ENCODE results near the gene CD209. TPM values are rescaled to one million over a fixed set of nuclear protein-coding genes. Genes with fewer than 3 reads are reported as not detected.

CD209 gene
- total RNA-seq, 1 donor from 2014 or later: 0.04 TPM

DNA sequence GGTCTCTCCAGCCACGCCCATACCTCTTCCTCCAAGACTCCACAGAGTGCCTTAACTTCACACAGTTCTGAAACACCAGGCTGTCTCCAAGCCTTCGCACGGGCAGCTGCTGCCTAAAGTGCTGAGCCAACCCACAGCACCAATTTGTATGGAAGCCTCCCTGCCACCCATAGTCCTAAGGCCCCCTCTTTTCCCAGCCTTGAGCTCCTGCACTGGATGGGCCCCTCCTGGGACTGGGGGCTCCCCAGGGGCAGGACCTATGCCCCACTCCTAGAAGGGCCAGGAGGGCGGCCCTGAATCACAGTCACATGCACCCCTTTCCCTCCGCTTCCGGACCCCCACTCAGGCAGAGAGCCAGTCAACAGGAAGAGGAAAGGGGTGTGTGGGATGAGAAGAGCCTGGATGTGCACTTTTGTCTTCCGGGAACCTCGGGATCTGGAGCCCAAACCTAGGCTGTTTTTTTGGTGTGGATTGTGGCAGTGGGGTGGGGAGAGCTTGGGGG lies 40.3 kb downstream of the CD209 start:
- TF ChIP-seq, protein P1, sequence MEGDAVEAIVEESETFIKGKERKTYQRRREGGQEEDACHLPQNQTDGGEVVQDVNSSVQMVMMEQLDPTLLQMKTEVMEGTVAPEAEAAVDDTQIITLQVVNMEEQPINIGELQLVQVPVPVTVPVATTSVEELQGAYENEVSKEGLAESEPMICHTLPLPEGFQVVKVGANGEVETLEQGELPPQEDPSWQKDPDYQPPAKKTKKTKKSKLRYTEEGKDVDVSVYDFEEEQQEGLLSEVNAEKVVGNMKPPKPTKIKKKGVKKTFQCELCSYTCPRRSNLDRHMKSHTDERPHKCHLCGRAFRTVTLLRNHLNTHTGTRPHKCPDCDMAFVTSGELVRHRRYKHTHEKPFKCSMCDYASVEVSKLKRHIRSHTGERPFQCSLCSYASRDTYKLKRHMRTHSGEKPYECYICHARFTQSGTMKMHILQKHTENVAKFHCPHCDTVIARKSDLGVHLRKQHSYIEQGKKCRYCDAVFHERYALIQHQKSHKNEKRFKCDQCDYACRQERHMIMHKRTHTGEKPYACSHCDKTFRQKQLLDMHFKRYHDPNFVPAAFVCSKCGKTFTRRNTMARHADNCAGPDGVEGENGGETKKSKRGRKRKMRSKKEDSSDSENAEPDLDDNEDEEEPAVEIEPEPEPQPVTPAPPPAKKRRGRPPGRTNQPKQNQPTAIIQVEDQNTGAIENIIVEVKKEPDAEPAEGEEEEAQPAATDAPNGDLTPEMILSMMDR (IDR thresholded peaks at IDR 0.05; ENCODE audit: insufficient read depth, low read length, poor library complexity, severe bottlenecking): no peak
- no peaks in the 10 kb centered on the region for H3K36me3 ChIP-seq (ENCODE audit: control insufficient read depth, insufficient read depth, low read length)
- H3K27me3 ChIP-seq (ENCODE audit: control insufficient read depth, insufficient read depth, low read length): no peaks in the 10 kb centered on the region
- no peak for DNase-seq (ENCODE audit: low read depth)
- no peak overlapping the region for H3K4me3 ChIP-seq (ENCODE audit: low read depth, low read length)

DNA sequence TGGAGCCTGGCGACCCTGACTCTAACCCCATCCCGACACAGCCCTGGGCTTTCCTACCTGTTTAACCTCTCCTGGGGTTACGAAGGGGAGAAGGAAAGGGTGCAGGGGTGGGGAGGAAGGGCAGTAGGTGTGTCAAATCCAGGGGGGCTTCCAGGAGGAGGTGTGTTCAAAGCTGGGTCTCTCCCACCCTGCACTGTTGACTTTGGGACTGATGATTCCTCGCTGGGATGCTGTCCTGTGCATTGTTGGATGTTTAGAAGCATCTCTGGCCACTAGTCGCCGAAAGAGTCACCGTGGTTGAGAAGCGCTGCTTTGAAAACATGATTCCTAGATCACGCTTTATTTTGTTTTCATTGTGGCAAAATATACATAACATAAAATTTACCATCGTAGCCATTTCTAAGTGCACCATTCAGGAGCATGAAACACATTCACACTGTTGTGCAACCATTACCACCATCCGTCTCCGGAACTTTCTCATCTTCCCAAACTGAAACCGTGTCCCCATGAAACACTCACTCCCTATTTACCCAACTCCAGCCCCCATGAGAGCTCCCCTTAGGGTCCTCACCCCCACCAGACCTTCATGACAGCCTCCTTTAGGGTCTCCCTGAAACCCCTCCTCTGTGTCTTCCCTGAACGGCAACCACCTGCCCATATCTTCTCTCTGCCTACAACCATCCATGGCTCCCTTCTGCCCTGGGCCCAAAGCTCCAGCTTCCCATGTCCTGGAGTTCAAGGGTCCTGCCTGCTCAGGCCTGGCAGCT lies 41.0 kb downstream of the CD209 start:
- Histone ChIP-seq H3K36me3 (ENCODE audit: control insufficient read depth, insufficient read depth, low read length) (no peaks in the 10 kb centered on the region), H3K4me3 (ENCODE audit: low read depth, low read length) (no peak overlapping the region), H3K27me3 (ENCODE audit: control insufficient read depth, insufficient read depth, low read length) (no peaks in the 10 kb centered on the region)
- no peak for DNase-seq (ENCODE audit: low read depth)
- TF ChIP-seq, protein P1 (IDR thresholded peaks at IDR 0.05; ENCODE audit: insufficient read depth, low read length, poor library complexity, severe bottlenecking): no peak

DNA sequence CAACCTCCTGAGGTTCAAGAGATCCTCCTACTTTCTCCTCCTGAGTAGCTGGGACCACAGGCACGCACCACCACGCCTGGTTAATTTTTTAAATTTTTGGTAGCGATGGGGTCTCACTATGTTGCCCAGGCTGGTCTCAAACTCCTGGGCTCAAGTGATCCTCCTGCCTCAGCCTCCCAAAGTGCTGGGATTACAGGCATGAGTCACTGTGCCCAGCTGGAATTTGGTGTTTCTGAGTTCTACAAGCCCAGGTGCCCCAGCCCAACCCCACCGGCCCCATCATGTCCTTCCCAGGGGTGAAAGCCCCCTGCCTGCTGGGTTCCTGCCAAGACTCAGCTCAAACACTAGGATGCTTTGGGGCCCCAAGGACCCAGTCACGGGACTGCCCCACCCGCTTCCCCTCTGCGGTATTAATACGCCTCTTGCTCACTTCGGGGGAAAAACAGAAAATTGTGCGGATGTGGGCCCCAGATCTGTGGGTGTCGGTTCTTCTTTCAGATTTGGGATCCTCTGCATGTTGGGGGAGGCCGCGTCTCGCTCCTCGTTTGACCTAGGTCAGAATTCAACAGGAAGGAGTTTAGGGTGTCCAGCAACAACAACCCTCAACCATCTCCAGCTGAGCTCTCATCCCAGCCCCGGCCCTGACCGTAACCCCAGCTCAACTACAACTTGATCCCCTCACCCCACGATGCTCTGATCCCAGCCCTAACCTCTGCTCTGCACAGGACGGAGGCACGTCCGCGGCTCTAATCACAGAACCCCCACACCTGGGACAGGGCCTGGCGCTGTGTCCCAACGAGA lies 41.7 kb downstream of the CD209 start:
- Histone ChIP-seq H3K4me3 (ENCODE audit: low read depth, low read length) (no peak overlapping the region), H3K36me3 (ENCODE audit: control insufficient read depth, insufficient read depth, low read length) (no peaks in the 10 kb centered on the region), H3K27me3 (ENCODE audit: control insufficient read depth, insufficient read depth, low read length) (no peaks in the 10 kb centered on the region)
- DNase-seq (ENCODE audit: low read depth): no peak
- TF ChIP-seq, protein P1 (IDR thresholded peaks at IDR 0.05; ENCODE audit: insufficient read depth, low read length, poor library complexity, severe bottlenecking): no peak

DNA sequence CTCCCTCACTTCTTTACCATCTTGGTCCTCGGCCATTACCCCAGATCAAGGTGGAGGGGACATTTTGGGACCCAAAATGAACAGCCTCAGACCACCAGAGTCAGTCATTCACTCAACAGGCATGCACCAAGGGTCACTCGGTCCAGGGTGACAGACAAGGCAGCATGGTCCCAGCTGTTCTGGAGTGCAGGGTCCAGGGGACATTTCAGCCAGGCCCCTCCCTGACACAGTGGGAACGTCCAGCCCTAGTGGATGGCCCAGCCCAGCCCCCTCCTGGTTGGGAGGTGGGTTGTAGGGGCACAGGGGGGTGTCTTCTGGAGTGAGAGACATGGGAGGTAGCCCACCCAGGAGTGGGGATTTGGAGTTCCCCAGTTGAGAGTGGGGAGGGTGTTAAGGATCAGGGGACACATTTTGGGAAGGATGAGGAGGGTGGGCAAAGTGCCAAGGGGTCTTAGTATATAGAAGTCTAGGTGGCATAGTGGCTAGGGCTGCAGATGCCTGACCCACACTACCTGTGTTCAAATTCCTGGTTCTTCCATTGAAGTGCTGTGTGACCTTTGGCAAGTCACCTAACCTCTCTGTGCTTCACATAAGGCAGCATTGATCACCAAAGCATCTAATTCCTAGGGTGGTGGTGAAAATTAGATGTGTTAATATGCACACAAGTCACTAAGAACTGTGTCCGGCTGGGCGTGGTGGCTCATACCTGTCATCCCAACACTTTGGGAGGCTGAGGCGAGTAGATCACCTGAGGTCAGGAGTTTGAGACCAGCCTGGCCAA lies 42.9 kb downstream of the CD209 start:
- H3K27me3 ChIP-seq (ENCODE audit: control insufficient read depth, insufficient read depth, low read length): no peaks in the 10 kb centered on the region
- TF ChIP-seq, protein P1 (IDR thresholded peaks at IDR 0.05; ENCODE audit: insufficient read depth, low read length, poor library complexity, severe bottlenecking): no peak
- H3K4me3 ChIP-seq (ENCODE audit: low read depth, low read length): no peak overlapping the region
- H3K36me3 ChIP-seq (ENCODE audit: control insufficient read depth, insufficient read depth, low read length): no peaks in the 10 kb centered on the region
- DNase-seq (ENCODE audit: low read depth): no peak

DNA sequence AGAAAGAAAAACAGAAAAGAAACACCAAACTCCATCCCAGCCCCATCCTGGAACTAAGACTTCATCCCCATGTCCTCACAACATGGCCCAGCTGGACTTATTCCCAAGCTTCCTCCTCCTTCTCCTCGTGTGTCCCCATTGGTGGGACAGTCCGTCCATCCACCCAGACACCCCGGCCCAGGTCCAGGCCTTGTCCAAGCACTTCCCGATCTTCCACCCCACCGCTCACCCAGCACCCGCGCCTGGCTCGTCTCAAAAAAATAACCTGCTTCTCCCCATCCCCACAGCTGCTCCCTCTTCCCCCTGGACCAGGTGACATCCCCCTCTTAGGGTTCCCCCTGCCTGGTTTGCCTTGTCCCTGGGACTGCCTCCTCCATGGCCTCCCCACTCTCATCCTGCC lies 44.0 kb downstream of the CD209 start:
- H3K27me3 ChIP-seq (ENCODE audit: control insufficient read depth, insufficient read depth, low read length): peaks cover 7% of the 10 kb centered on the region
- no peak for DNase-seq (ENCODE audit: low read depth)
- TF ChIP-seq, protein P1 (IDR thresholded peaks at IDR 0.05; ENCODE audit: insufficient read depth, low read length, poor library complexity, severe bottlenecking): no peak
- no peak overlapping the region for H3K4me3 ChIP-seq (ENCODE audit: low read depth, low read length)
- no peaks in the 10 kb centered on the region for H3K36me3 ChIP-seq (ENCODE audit: control insufficient read depth, insufficient read depth, low read length)

Data from kidney epithelial cell (primary cell).